ENCODE results near the gene TIMM29.

DNA sequence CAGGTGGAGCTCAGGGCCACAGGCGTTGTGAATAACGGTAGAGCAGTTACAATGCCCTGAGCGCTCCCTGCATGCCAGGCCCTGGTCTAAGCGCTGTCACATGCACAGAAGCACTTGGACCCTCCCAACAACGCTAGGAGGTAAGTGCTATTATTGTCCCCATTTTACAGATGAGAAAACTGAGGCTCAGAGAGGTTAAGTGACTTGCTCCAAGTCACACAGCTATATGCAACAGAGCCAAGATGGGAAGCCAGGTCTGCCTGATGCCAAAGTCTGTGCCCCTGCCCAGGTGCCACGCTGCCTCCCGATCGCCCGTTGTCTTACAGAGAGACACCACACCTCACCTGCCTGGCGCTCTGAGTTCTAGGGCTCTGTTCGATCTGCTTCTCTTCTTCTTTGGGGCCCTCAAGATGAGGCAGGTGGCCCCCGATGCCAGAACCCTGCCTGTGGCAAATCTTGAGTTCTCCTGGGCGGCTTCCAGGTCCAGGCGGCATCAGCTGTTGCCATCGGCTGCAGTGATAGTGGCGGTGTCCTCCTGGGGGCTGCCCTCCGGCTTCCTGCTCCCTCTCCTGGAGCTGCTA lies 20.1 kb upstream of the TIMM29 start:
- TF ChIP-seq, protein P1, sequence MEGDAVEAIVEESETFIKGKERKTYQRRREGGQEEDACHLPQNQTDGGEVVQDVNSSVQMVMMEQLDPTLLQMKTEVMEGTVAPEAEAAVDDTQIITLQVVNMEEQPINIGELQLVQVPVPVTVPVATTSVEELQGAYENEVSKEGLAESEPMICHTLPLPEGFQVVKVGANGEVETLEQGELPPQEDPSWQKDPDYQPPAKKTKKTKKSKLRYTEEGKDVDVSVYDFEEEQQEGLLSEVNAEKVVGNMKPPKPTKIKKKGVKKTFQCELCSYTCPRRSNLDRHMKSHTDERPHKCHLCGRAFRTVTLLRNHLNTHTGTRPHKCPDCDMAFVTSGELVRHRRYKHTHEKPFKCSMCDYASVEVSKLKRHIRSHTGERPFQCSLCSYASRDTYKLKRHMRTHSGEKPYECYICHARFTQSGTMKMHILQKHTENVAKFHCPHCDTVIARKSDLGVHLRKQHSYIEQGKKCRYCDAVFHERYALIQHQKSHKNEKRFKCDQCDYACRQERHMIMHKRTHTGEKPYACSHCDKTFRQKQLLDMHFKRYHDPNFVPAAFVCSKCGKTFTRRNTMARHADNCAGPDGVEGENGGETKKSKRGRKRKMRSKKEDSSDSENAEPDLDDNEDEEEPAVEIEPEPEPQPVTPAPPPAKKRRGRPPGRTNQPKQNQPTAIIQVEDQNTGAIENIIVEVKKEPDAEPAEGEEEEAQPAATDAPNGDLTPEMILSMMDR (IDR thresholded peaks at IDR 0.05; ENCODE audit: low read length): no peak
- TF ChIP-seq EZH2 (optimal IDR thresholded peaks at IDR 0.05; ENCODE audit: low read depth, low read length) (no peak), EZH2phosphoT487 (IDR thresholded peaks at IDR 0.05; ENCODE audit: low read length) (no peak)
